Keratinocyte (primary cell): ENCODE results near the gene TUBGCP4.

Experiments used
- CTCF ChIP-seq, 3 experiments: IDR thresholded peaks in 1 of 3; conservative IDR thresholded peaks in 1 of 3; optimal IDR thresholded peaks in 1 of 3; 2 replicates in 2 of 3; 3 replicates in 1 of 3; pipeline versions ENCODE3 to v1.5.1; 2011; ENCODE audit warnings: low read length in 3 of 3, mild to moderate bottlenecking in 3 of 3, moderate library complexity in 2 of 3, control low read depth in 1 of 3, inconsistent platforms in 1 of 3; ENCODE audit not compliant: insufficient read depth in 2 of 3; ENCODE audit errors: extremely low read depth in 1 of 3
- EZH2 ChIP-seq: IDR thresholded peaks from one replicate; pipeline ENCODE4 v1.6.1; 2012; ENCODE audit warnings: inconsistent platforms, mild to moderate bottlenecking, low read length, moderate library complexity

- TF ChIP-seq EZH2 (no peak), CTCF (optimal IDR thresholded peaks at IDR 0.05 in 1 of 3, IDR thresholded peaks at IDR 0.05 in 1 of 3, conservative IDR thresholded peaks at IDR 0.05 in 1 of 3; ENCODE audit: extremely low read depth in 1 of 3, insufficient read depth in 2 of 3, low read length in 3 of 3) (no peak)
Measured at GRCh38 chr15:43449981-43450380, 79.1 kb downstream of the TUBGCP4 start.
